Natural killer cell treated with Interleukin-12 subunit alpha and Interleukin-12 subunit beta and Interleukin-15 and Interleukin-18, amount 100 ng/mL, for 72 hours (primary cell): ENCODE data around the gene TAAR9. TPM values are rescaled to one million over a fixed set of nuclear protein-coding genes. Genes with fewer than 3 reads are reported as not detected.
A peak's percentile ranks its signal among the peaks of the same experiment; 100 is the strongest.

Experiments
- ATAC-seq, 2 donors: fragments of 150-1000 bp; cut with Tn5 transposase in 1 of 2; sonication (Bioruptor Pico), chemical (Tn5 transposase) in 1 of 2; 2 replicates each; pipeline ENCODE4 v1.10.0; 2021
- DNase-seq: peaks from one replicate; pipeline ENCODE4 v3.0.0; 2022; ENCODE audit warnings: low spot score
- H3K27ac Mint-ChIP-seq, 2 donors: 1 replicate in 1 of 2; 2 replicates in 1 of 2; pipeline ENCODE4 v1.8.0; 2022; ENCODE audit warnings: mixed read lengths in 2 of 2, mild to moderate bottlenecking in 1 of 2, moderate library complexity in 1 of 2
- H3K27me3 Mint-ChIP-seq, 2 donors: 1 replicate in 1 of 2; 2 replicates in 1 of 2; pipeline ENCODE4 v1.8.0; 2022; ENCODE audit warnings: mixed read lengths in 2 of 2
- H3K36me3 Mint-ChIP-seq: one replicate; pipeline ENCODE4 v1.8.0; 2022; ENCODE audit warnings: mixed read lengths
- H3K4me1 Mint-ChIP-seq, 2 donors: 1 replicate in 1 of 2; 2 replicates in 1 of 2; pipeline ENCODE4 v1.8.0; 2022; ENCODE audit warnings: low read depth in 2 of 2, mixed read lengths in 2 of 2, mild to moderate bottlenecking in 1 of 2
- H3K4me3 Mint-ChIP-seq: one replicate; pipeline ENCODE4 v1.8.0; 2022; ENCODE audit warnings: mixed read lengths
- H3K9me3 Mint-ChIP-seq: 2 replicates; pipeline ENCODE4 v1.8.0; 2022; ENCODE audit warnings: mixed read lengths
- total RNA-seq, 2 donors: library from RNA; stranded (reverse); gene quantifications; one replicate each; pipeline ENCODE4 v1.2.3, GENCODE V29; 2022

Gene TAAR9, protein sequence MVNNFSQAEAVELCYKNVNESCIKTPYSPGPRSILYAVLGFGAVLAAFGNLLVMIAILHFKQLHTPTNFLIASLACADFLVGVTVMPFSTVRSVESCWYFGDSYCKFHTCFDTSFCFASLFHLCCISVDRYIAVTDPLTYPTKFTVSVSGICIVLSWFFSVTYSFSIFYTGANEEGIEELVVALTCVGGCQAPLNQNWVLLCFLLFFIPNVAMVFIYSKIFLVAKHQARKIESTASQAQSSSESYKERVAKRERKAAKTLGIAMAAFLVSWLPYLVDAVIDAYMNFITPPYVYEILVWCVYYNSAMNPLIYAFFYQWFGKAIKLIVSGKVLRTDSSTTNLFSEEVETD
- not detected for total RNA-seq

DNA sequence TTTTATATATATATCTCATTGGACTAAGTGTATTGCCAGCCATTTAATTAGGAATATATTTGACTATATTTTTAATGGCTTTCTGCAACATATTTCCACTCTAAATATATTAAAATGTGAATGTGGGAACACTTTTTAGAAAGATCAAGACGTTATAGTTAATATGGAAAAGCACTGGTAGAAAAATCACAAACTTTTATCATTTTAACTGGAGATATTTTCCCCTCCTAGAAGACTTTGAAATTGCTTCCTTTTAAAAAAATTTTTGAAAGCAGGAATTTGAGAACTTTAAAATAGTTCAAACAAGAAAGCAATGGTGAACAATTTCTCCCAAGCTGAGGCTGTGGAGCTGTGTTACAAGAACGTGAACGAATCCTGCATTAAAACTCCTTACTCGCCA lies at the start of gene TAAR9:
Gene TAAR9 (plus strand): TSS at position 301 of the 400 bp plus-strand sequence. CDS start 13 bp downstream, at position 314.
- H3K4me1 Mint-ChIP-seq = no peaks in the 10 kb centered on the region
- no peak within 1 kb of the TSS for H3K4me3 Mint-ChIP-seq
- ATAC-seq = no peak
- no peaks in the 10 kb centered on the region for H3K9me3 Mint-ChIP-seq
- peaks cover 4% of the 10 kb centered on the region for H3K36me3 Mint-ChIP-seq
- no peak within 1 kb of the TSS for H3K27ac Mint-ChIP-seq
- DNase-seq = no peak
- H3K27me3 Mint-ChIP-seq = peaks cover 23 to 32% of the 10 kb centered on the region in 2 donors

DNA sequence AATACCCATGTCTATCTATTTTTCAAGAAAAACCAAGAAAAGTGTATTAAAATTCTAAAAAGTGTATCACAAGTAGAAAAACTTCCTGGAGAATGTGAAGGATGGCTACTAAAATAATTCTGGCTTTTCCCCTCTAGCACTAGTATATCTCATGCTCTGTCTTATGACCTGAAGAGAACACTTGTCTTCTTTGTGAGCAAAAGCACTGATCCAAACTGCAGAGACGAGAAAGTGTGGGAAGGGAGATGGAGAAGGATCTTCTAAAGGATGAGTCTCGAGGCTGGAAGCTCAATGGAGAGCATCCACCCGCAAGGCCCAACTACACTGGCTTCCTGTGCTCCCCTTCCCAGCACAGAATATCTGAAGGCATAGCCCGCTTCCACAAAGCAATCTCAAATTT lies 48.7 kb upstream of the TAAR9 start:
- Mint-ChIP-seq H3K27me3 (no peaks in the 10 kb centered on the region), H3K27ac (no peak overlapping the region), H3K9me3 (peaks cover 5% of the 10 kb centered on the region), H3K4me1 (peaks cover 7 to 16% of the 10 kb centered on the region in 2 donors), H3K4me3 (no peak overlapping the region), H3K36me3 (peaks cover 11% of the 10 kb centered on the region)
- ATAC-seq (no peak), DNase-seq (no peak)

DNA sequence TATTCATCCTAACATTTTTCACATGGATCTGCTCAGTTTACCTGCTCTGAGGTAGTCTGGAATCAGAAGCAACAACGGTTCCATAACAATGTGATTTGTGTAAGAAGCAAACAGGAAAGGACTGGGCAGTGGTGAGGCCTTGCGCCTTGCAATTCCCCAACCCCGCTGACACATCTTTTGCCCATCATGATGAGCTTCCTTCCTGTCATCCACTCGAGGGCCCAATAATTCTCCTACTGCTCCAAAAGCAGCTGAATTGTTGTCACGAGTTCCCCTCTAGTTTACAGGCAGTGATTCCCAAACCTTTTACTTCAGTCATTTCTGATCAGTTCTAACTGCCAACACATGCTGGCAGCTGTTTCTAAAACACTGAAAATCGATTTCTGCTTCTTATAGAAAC lies 48.1 kb upstream of the TAAR9 start:
- H3K27ac Mint-ChIP-seq = no peak overlapping the region
- peak; percentile 69 to 70 for ATAC-seq

DNA sequence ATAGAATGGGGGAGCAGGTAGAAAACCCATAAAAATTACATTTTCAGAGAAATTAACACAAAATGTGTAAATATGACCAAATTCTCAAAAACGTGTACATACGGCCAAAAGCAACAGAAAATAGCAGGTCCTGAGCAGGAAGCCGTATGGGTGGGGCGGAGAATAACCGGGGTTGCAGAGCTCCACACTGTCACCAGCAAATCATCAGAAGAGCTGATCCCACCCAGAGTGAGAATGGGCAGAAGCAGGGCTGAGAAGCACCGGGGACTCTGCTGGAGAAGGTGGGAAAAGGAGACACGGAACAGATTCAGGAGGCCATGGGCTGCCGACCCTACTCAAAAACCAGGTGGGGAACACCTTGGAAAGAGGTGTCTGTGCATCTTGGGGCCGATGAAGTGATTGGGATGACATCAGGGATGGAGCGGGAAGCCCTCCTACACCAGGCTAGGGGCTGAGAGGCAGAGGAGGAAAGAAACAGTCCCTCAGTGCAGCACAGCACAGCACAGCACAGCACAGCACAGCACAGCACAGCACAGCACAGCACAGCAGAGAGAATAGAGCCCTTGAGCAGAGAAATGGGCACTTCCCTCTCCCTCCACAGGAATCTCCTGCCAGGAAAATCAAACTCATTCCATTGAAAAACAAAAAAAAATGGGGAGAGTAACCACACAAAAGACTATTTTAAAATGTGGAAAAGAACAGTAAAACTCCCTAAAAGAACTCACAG lies 47.4 kb upstream of the TAAR9 start:
- no peaks in the 10 kb centered on the region for H3K27me3 Mint-ChIP-seq
- ATAC-seq = peak; percentile 66 to 68

More for the DNA sequence above, 48.1 kb upstream of the TAAR9 start:
- DNase-seq = peak; percentile 60
- peaks cover 14% of the 10 kb centered on the region for H3K36me3 Mint-ChIP-seq
- H3K4me3 Mint-ChIP-seq = no peak overlapping the region
- H3K27me3 Mint-ChIP-seq = no peaks in the 10 kb centered on the region
- H3K9me3 Mint-ChIP-seq = peaks cover 6% of the 10 kb centered on the region
- H3K4me1 Mint-ChIP-seq = peaks cover 13 to 23% of the 10 kb centered on the region in 2 donors

DNA sequence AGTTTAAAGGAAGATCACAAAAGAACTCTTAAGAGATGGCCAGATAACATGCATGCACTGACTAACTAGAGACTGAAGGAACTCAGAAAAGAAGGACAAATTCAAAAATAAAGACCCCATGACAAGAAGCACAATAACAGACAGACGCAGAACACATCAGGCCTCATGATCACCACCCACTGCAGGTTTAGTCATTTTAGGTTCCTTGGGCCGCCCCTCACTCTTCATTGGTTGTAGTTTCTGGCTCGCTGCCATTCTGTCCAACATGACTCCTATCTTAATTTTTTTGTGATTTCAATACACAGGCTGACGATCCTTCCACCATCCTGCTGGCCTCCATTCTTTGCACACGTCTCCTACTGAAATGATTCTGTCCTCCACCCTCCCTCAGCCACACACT lies 46.8 kb upstream of the TAAR9 start:
- H3K9me3 Mint-ChIP-seq = peaks cover 6% of the 10 kb centered on the region
- H3K27me3 Mint-ChIP-seq = no peaks in the 10 kb centered on the region
- DNase-seq (no peak), ATAC-seq (no peak)
- H3K36me3 Mint-ChIP-seq = peaks cover 14% of the 10 kb centered on the region
- no peak overlapping the region for H3K27ac Mint-ChIP-seq
- H3K4me1 Mint-ChIP-seq = peaks cover 20 to 36% of the 10 kb centered on the region in 2 donors
- H3K4me3 Mint-ChIP-seq = no peak overlapping the region

More for the DNA sequence above, 47.4 kb upstream of the TAAR9 start:
- Mint-ChIP-seq H3K9me3 (peaks cover 6% of the 10 kb centered on the region), H3K36me3 (peaks cover 14% of the 10 kb centered on the region), H3K4me1 (peaks cover 18 to 29% of the 10 kb centered on the region in 2 donors), H3K27ac (no peak overlapping the region), H3K4me3 (no peak overlapping the region)
- DNase-seq = no peak

DNA sequence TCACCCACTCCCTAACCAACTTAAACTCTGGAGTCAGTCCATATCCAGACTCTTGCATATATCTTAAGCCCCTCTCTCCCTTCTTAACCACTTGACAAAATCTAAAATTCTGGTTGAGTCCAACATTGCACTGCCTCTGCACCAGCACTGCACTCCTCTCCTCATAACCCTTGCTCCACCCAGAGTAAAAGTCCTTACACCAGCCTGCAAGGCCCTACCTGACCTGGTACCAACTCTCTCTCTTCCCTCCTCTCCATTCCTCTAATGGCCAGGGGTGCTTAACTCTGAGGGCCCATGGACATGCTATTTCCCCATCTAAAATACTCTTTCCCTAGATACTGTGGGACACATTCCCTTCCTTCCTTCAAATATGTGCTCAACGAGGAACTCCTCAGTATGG lies 46.2 kb upstream of the TAAR9 start:
- ATAC-seq = peak in 1 of 2 donors; percentile 41
- Mint-ChIP-seq H3K9me3 (peaks cover 6% of the 10 kb centered on the region), H3K4me3 (no peak overlapping the region), H3K36me3 (peaks cover 14% of the 10 kb centered on the region), H3K4me1 (peaks cover 20 to 38% of the 10 kb centered on the region in 2 donors), H3K27ac (no peak overlapping the region), H3K27me3 (no peaks in the 10 kb centered on the region)
- DNase-seq = no peak

DNA sequence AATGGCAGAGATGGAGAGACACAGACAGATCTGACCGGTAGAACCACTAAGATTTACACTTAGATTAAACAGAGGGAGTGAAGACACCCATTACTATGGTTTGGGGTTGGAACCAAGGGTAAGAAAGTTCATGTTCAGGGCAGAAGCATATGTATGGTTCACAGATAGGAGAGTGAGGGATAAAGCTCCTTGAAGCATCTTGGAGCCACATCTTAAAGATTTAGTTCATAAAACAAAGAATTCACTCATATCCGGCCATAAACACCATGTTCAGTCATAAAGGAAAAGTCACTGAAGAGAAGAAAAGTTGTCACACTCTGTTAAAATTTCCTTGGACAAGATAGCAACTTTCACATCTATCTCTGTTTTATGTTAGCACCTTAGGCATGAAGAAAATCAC lies 43.1 kb upstream of the TAAR9 start:
- no peaks in the 10 kb centered on the region for H3K27me3 Mint-ChIP-seq
- H3K4me3 Mint-ChIP-seq = peak overlapping the region; percentile 63
- peaks cover 21% of the 10 kb centered on the region for H3K36me3 Mint-ChIP-seq
- H3K9me3 Mint-ChIP-seq = peaks cover 6% of the 10 kb centered on the region
- ATAC-seq = peak in 1 of 2 donors; percentile 73
- no peak for DNase-seq
- peaks cover 37 to 45% of the 10 kb centered on the region in 2 donors for H3K4me1 Mint-ChIP-seq
- H3K27ac Mint-ChIP-seq = peak overlapping the region; percentile 47 to 75

DNA sequence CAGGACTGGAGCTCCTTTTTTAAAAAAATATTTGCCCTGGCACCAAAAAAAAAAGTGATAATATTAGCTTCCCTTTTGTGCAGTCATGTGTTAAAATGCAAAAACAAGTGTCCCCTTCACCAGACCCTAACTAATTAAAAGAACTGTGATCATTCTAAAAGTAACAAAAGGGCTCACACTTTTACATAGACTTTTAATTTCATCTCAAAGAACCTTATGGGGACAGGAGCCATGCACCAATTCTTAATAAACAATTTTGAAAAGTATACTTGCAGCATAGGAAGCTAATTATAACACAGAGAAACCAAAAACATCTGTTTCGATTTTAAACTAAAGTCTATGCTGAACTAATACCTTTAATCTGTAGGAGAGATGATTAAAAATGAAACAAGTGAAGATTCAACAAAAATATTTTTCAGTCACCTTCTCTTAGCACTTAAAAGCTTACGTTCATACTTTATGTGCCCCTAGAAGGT lies 42.4 kb upstream of the TAAR9 start:
- Mint-ChIP-seq H3K36me3 (peaks cover 27% of the 10 kb centered on the region), H3K4me3 (peak overlapping the region; percentile 63), H3K4me1 (peaks cover 42 to 52% of the 10 kb centered on the region in 2 donors), H3K27ac (peak overlapping the region; percentile 47 to 75), H3K9me3 (peaks cover 6% of the 10 kb centered on the region), H3K27me3 (no peaks in the 10 kb centered on the region)
- DNase-seq (no peak), ATAC-seq (peak; percentile 51 to 52)

DNA sequence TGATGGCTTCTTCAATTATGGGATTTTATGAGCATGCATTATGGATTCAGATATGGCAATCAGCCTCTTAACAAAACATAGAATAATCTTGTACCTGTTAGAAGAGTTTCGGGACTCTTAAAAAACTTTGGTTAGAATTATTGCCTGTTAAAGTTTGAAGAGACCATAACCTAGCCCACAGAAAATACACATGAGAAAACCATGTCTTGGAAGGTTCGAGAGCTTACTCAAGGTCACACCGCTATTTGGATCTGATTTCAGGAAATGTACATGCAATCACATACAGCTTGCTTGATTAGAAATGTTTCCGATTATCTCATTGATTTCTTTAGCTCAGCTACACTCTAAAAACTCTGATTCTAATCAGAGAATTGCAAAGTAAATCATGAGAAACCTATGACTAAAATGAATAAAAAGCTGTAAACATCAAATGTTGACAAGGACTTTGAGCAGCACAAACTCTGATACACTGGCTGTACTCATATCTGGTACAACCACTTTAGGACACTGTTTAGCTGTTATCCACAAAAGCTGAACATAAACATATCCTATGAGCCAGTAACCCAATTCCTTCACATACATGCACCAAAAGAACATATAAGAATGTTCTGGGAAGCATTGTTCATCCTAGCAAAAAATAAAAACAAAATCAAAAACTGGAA lies 41.4 kb upstream of the TAAR9 start:
- Mint-ChIP-seq H3K4me1 (peaks cover 46 to 52% of the 10 kb centered on the region in 2 donors), H3K27ac (peak overlapping the region; percentile 12 to 75), H3K4me3 (no peak overlapping the region), H3K9me3 (peaks cover 6% of the 10 kb centered on the region), H3K27me3 (no peaks in the 10 kb centered on the region), H3K36me3 (peaks cover 33% of the 10 kb centered on the region)
- DNase-seq = no peak
- no peak for ATAC-seq

DNA sequence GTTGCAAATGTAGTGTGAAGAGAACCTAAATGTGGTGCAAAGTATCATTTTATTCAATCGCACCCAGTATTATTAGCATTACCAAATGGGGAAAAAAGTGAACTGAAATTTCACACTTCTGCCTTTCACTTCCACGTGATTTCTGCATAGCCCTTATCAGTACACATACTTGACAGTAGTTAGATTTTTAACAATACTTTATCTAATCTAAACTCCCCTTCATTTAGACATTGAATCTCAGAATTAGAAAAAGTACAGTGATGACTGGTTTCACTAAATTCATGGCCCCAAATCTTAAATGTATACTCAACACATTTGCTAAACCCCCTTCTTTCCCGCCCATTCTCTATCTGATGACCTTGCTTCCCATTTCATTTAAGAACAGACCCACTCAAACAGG lies 39.4 kb upstream of the TAAR9 start:
- peak overlapping the region in 1 of 2 donors; percentile 6 for H3K27ac Mint-ChIP-seq
- H3K4me3 Mint-ChIP-seq = peak overlapping the region; percentile 10
- H3K27me3 Mint-ChIP-seq = no peaks in the 10 kb centered on the region
- H3K9me3 Mint-ChIP-seq = peaks cover 4% of the 10 kb centered on the region
- DNase-seq (no peak), ATAC-seq (no peak)
- H3K36me3 Mint-ChIP-seq = peaks cover 35% of the 10 kb centered on the region
- H3K4me1 Mint-ChIP-seq = peaks cover 43 to 48% of the 10 kb centered on the region in 2 donors

DNA sequence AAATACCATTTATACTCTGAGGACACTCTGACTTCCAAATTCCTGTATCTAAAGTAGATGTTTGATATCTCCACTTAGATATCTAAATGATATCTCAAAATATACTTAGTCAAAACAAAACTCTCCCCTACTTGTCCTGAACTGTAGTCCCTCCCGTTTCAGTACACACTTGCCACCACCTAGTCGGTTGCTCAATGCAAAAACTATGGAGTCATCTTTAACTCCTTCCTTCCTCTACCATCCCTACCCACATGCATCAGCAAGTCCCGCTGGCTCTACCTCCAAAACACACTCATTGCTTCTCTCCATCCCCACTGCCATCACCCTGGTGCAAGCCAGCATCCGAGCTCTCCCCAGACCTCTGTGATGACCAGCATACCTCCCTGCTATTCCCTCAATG lies 38.3 kb upstream of the TAAR9 start:
- H3K27me3 Mint-ChIP-seq = no peaks in the 10 kb centered on the region
- DNase-seq (no peak), ATAC-seq (no peak)
- peaks cover 30% of the 10 kb centered on the region for H3K36me3 Mint-ChIP-seq
- no peaks in the 10 kb centered on the region for H3K9me3 Mint-ChIP-seq
- peak overlapping the region; percentile 6 to 14 for H3K27ac Mint-ChIP-seq
- H3K4me1 Mint-ChIP-seq = peaks cover 43 to 45% of the 10 kb centered on the region in 2 donors
- H3K4me3 Mint-ChIP-seq = no peak overlapping the region

DNA sequence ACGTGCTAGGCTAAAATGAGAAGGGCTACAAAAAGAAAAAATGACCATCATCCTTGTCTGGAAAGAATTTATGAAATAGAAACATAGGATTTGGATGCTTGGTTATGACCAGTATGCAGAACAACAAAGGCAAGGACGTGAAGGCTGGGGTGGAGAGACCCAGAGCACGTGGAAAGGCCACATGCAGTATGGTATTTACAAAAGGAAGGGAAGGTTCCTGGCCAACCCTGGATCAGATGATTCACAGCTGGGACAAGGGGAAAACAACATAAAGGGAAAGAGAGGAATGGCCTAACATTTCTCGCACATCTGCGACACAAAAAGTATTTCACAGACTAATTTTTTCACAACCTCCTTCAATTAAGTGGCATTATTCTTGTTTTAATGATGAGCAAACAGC lies 33.3 kb upstream of the TAAR9 start:
- ATAC-seq (no peak), DNase-seq (no peak)
- Mint-ChIP-seq H3K27ac (no peak overlapping the region), H3K27me3 (no peaks in the 10 kb centered on the region), H3K4me1 (peaks cover 40 to 44% of the 10 kb centered on the region in 2 donors), H3K4me3 (no peak overlapping the region), H3K36me3 (peaks cover 23% of the 10 kb centered on the region), H3K9me3 (no peaks in the 10 kb centered on the region)

DNA sequence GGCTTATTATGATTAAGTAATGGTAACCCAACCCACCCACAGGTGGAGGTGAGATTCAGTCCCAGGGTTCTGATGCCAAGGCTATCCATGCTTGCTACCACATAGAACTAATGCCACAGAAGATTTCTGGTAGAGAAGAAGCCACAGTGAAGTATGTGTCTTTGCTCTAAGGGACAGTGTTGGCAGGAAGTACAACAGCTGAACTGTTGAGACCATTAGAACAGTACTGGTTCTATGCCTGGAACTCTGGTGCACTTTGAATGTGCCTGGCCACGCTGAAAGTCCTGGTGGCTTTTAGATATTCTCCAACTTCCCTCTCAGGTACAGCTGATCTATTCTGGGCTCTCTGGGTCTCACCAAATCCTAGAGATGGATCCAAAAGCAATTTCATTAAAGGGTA lies 32.9 kb upstream of the TAAR9 start:
- Mint-ChIP-seq H3K27ac (no peak overlapping the region), H3K27me3 (no peaks in the 10 kb centered on the region), H3K36me3 (peaks cover 19% of the 10 kb centered on the region), H3K4me3 (no peak overlapping the region), H3K9me3 (no peaks in the 10 kb centered on the region), H3K4me1 (peaks cover 39 to 40% of the 10 kb centered on the region in 2 donors)
- DNase-seq (no peak), ATAC-seq (no peak)
